ENCODE data around the gene LYRM9.
"Not testable (repeated sequence)": the region's sequence is repeated elsewhere in the genome, so short reads cannot be mapped to it uniquely, and the experiment has no call there.

LYRM9 gene

DNA sequence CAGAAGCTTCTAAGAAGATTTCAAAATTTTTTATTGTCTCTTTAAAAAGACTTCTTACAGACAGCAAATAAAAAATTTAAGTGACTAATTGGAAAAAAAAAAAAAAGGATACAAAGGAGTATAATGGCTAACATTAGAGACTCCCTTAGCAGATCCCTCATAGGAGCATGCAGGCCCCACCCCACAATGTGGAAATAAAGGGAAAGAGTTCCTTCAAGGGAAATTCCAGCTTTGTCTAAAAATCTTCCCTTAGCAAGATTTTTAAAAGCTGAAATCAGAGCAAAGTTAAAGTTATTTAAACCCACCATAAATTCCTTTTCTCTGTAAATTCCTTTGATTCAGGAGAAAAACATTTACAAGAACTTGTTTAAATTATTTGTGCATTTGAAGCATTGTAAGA, 60.3 kb downstream of the LYRM9 start:
- TF ChIP-seq, protein P1, sequence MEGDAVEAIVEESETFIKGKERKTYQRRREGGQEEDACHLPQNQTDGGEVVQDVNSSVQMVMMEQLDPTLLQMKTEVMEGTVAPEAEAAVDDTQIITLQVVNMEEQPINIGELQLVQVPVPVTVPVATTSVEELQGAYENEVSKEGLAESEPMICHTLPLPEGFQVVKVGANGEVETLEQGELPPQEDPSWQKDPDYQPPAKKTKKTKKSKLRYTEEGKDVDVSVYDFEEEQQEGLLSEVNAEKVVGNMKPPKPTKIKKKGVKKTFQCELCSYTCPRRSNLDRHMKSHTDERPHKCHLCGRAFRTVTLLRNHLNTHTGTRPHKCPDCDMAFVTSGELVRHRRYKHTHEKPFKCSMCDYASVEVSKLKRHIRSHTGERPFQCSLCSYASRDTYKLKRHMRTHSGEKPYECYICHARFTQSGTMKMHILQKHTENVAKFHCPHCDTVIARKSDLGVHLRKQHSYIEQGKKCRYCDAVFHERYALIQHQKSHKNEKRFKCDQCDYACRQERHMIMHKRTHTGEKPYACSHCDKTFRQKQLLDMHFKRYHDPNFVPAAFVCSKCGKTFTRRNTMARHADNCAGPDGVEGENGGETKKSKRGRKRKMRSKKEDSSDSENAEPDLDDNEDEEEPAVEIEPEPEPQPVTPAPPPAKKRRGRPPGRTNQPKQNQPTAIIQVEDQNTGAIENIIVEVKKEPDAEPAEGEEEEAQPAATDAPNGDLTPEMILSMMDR (IDR thresholded peaks at IDR 0.05; ENCODE audit: extremely low read depth, missing control alignments): no peak

DNA sequence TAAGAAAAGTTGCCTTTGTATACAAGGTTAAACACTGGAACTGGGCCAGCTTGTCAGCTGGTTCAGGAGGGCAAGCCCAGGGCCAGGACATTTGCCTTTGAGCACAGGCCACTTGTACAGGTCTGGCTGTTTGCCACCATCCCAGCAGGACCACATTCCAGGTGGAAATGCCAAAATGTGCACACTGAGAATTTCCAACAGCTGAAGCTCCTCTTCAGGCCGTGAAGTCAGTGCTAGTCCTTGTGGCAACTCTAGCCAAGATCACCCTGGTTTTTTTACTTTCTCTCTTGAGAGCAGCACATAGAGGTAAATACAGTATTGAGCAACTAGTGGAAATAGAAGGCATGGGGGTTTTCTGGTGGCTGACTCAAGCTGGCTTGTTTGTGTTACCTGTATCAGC, 63.3 kb downstream of the LYRM9 start:
- DNase-seq (ENCODE audit: low spot score): not testable (repeated sequence)

More for the DNA sequence above, 60.3 kb downstream of the LYRM9 start:
- DNase-seq (ENCODE audit: low spot score): no peak

- not testable (repeated sequence) for DNase-seq (ENCODE audit: low spot score)
Observed at GRCh38 chr17:27829143-27829711, 63.9 kb downstream of the LYRM9 start.

Measured in GM20000 (cell line).